Cardiac muscle cell (in vitro differentiated cells and primary cell): ENCODE results near the gene PDE6A. TPM values are rescaled to one million over a fixed set of nuclear protein-coding genes. Genes with fewer than 3 reads are reported as not detected.

Experiments used
- DNase-seq, 2 donors: peaks; one replicate each; pipeline versions ENCODE4 v3.0.0 to v3.0.0-alpha.2; 2010 to 2017; ENCODE audit warnings: low read depth in 1 of 2, low spot score in 1 of 2
- H3K27ac ChIP-seq: fragments of 200-600 bp; sonication (generic); 2 replicates; pipeline ENCODE4 v1.5.1; 2016
- H3K27me3 ChIP-seq: fragments of 200-600 bp; sonication (generic); 2 replicates; pipeline ENCODE4 v1.6.0; 2016; ENCODE audit warnings: control low read depth
- H3K36me3 ChIP-seq: fragments of 200-600 bp; sonication (generic); 2 replicates; pipeline ENCODE4 v1.5.1; 2016; ENCODE audit warnings: control low read depth
- H3K4me1 ChIP-seq: fragments of 200-600 bp; sonication (generic); 2 replicates; pipeline ENCODE4 v1.8.1; 2017; ENCODE audit warnings: low read depth, mild to moderate bottlenecking, mixed run types
- H3K4me3 ChIP-seq: fragments of 200-600 bp; sonication (generic); 2 replicates; pipeline ENCODE4 v1.5.1; 2016; ENCODE audit warnings: mild to moderate bottlenecking
- H3K9me3 ChIP-seq: fragments of 200-600 bp; sonication (generic); 2 replicates; pipeline ENCODE4 v1.5.1; 2017; ENCODE audit warnings: low read depth, mild to moderate bottlenecking, control low read depth
- CTCF ChIP-seq: IDR thresholded peaks from 2 replicates; pipeline ENCODE4 v1.5.1; 2012; ENCODE audit warnings: low read depth, mild to moderate bottlenecking, low read length
- polyA plus RNA-seq: library from polyadenylated mRNA; unstranded; fragments of >200 nt; fragmentation: Nextera tagmentation; extraction: Ambion mirVana; gene quantifications from 2 replicates; pipeline ENCODE4 v1.2.1, GENCODE V29; 2016
- total RNA-seq: library from RNA; depleted of rRNA; stranded (reverse); fragments of >200 nt; gene quantifications from 2 replicates; pipeline ENCODE4 v1.2.3, GENCODE V29; 2016

PDE6A gene
- total and polyA plus RNA-seq, 2 experiments from 2014 or later: not detected

- Histone ChIP-seq H3K36me3 (no peaks in the 10 kb centered on the region), H3K4me3 (no peak overlapping the region), H3K27ac (no peak overlapping the region), H3K9me3 (no peaks in the 10 kb centered on the region), H3K27me3 (no peaks in the 10 kb centered on the region), H3K4me1 (no peaks in the 10 kb centered on the region)
- DNase-seq: no peak
- TF ChIP-seq CTCF: no peak
These were observed 30.9 kb downstream of the PDE6A start for GRCh38 chr5:149913436-149914419.

- H3K27ac ChIP-seq: no peak overlapping the region
- no peaks in the 10 kb centered on the region for H3K4me1 ChIP-seq
- no peaks in the 10 kb centered on the region for H3K36me3 ChIP-seq
- DNase-seq: no peak
- no peak overlapping the region for H3K4me3 ChIP-seq
- TF ChIP-seq CTCF: no peak
- H3K27me3 ChIP-seq: no peaks in the 10 kb centered on the region
- H3K9me3 ChIP-seq: no peaks in the 10 kb centered on the region
These were observed 32.2 kb downstream of the PDE6A start for GRCh38 chr5:149912226-149912871.

- Histone ChIP-seq H3K27ac (no peak overlapping the region), H3K4me1 (no peaks in the 10 kb centered on the region), H3K27me3 (no peaks in the 10 kb centered on the region), H3K36me3 (no peaks in the 10 kb centered on the region), H3K9me3 (no peaks in the 10 kb centered on the region), H3K4me3 (no peak overlapping the region)
- no peak for TF ChIP-seq CTCF
- no peak for DNase-seq
These were observed 33.6 kb downstream of the PDE6A start for GRCh38 chr5:149911031-149911430.

GRCh38 chr5:149907828-149908227 is 36.8 kb downstream of the PDE6A start:
- Histone ChIP-seq H3K4me3 (no peak overlapping the region), H3K9me3 (no peaks in the 10 kb centered on the region), H3K4me1 (peaks cover 8% of the 10 kb centered on the region), H3K27ac (no peak overlapping the region), H3K27me3 (no peaks in the 10 kb centered on the region), H3K36me3 (no peaks in the 10 kb centered on the region)
- no peak for TF ChIP-seq CTCF
- no peak for DNase-seq

- Histone ChIP-seq H3K36me3 (no peaks in the 10 kb centered on the region), H3K4me1 (peaks cover 8% of the 10 kb centered on the region), H3K27ac (no peak overlapping the region), H3K4me3 (no peak overlapping the region), H3K9me3 (no peaks in the 10 kb centered on the region), H3K27me3 (no peaks in the 10 kb centered on the region)
- DNase-seq: peak in 1 of 2 donors; percentile 13
- no peak for TF ChIP-seq CTCF
These were observed 39.6 kb downstream of the PDE6A start for GRCh38 chr5:149904977-149905376.
